ENCODE measurements around the gene ARHGAP15.

ARHGAP15 gene

GRCh38 chr2:143280097-143280757 lies 151.0 kb downstream of the ARHGAP15 start:
- DNase-seq = no peak

- peak; percentile 37 for DNase-seq
Measured at GRCh38 chr2:143282684-143283083, 153.5 kb downstream of the ARHGAP15 start.

- DNase-seq = peak; percentile 48
Measured at GRCh38 chr2:143284087-143284675, 155.0 kb downstream of the ARHGAP15 start.

GRCh38 chr2:143289025-143289424 lies 159.8 kb downstream of the ARHGAP15 start:
- DNase-seq = no peak

- DNase-seq = no peak
Measured at GRCh38 chr2:143290221-143290620, 161.0 kb downstream of the ARHGAP15 start.

- DNase-seq = no peak
Measured at GRCh38 chr2:143294068-143294467, 164.8 kb downstream of the ARHGAP15 start.

GRCh38 chr2:143296089-143296488 lies 166.9 kb downstream of the ARHGAP15 start:
- no peak for DNase-seq

- no peak for DNase-seq
Measured at GRCh38 chr2:143297182-143297581, 168.0 kb downstream of the ARHGAP15 start.

- DNase-seq = no peak
Measured at GRCh38 chr2:143300536-143300935, 171.3 kb downstream of the ARHGAP15 start.

GRCh38 chr2:143311426-143311825 lies 182.2 kb downstream of the ARHGAP15 start:
- DNase-seq = no peak

- no peak for DNase-seq
Measured at GRCh38 chr2:143312441-143312840, 183.2 kb downstream of the ARHGAP15 start.

GRCh38 chr2:143313861-143314260 lies 184.6 kb downstream of the ARHGAP15 start:
- DNase-seq = no peak

GRCh38 chr2:143321994-143322393 lies 192.8 kb downstream of the ARHGAP15 start:
- no peak for DNase-seq

- DNase-seq = no peak
Measured at GRCh38 chr2:143329288-143329687, 200.1 kb downstream of the ARHGAP15 start.

- no peak for DNase-seq
Measured at GRCh38 chr2:143333168-143333791, 204.1 kb downstream of the ARHGAP15 start.

GRCh38 chr2:143333847-143334246 lies 204.6 kb downstream of the ARHGAP15 start:
- no peak for DNase-seq

- DNase-seq = no peak
Measured at GRCh38 chr2:143334837-143335236, 205.6 kb downstream of the ARHGAP15 start.

- no peak for DNase-seq
Measured at GRCh38 chr2:143336719-143337210, 207.5 kb downstream of the ARHGAP15 start.

- no peak for DNase-seq
Measured at GRCh38 chr2:143341478-143341877, 212.3 kb downstream of the ARHGAP15 start.

- no peak for DNase-seq
Measured at GRCh38 chr2:143344780-143345179, 215.6 kb downstream of the ARHGAP15 start.

GRCh38 chr2:143345887-143346787 lies 216.9 kb downstream of the ARHGAP15 start:
- DNase-seq = no peak

- no peak for DNase-seq
Measured at GRCh38 chr2:143347271-143347695, 218.1 kb downstream of the ARHGAP15 start.

- DNase-seq = no peak
Measured at GRCh38 chr2:143347901-143348414, 218.7 kb downstream of the ARHGAP15 start.

Measured in CD4-positive, alpha-beta T cell treated with Interleukin-17A for 4 hours (primary cell).